Activated B cell treated with CpG ODN at 0.5 μM for 24 hours (primary cell): ENCODE data around the gene F5. TPM values are rescaled to one million over a fixed set of nuclear protein-coding genes. Genes with fewer than 3 reads are reported as not detected.
"Not testable (repeated sequence)": the region's sequence is repeated elsewhere in the genome, so short reads cannot be mapped to it uniquely, and the experiment has no call there.

Experiments used
- ATAC-seq: fragments of 200-7000 bp; cut with Tn5 transposase; one replicate; pipeline ENCODE4 v1.10.0; 2021; ENCODE audit warnings: low read depth, mild to moderate bottlenecking, moderate library complexity
- CTCF ChIA-PET: fragments of 350-600 bp; sonication (Branson Sonifier 250); formaldehyde crosslinking; loops from one replicate; lab custom pipeline; 2021; ENCODE audit warnings: antibody characterized with exemption; lab: Charles Lee
- POLR2A ChIA-PET: fragments of 350-600 bp; sonication (Branson Sonifier 250); formaldehyde crosslinking; loops from one replicate; lab custom pipeline; 2021; ENCODE audit warnings: antibody characterized with exemption; lab: Charles Lee
- DNase-seq: peaks from one replicate; pipeline ENCODE4 v3.0.0; 2022
- H3K27ac Mint-ChIP-seq: one replicate; pipeline ENCODE4 v1.8.0; 2020; ENCODE audit warnings: mixed read lengths
- H3K27me3 Mint-ChIP-seq: one replicate; pipeline ENCODE4 v1.8.0; 2021; ENCODE audit warnings: mixed read lengths
- H3K36me3 Mint-ChIP-seq: one replicate; pipeline ENCODE4 v1.8.0; 2021; ENCODE audit warnings: low read depth, mixed read lengths
- H3K4me1 Mint-ChIP-seq: one replicate; pipeline ENCODE4 v1.8.0; 2021; ENCODE audit warnings: mixed read lengths
- H3K4me3 Mint-ChIP-seq: one replicate; pipeline ENCODE4 v1.8.0; 2020; ENCODE audit warnings: mild to moderate bottlenecking, mixed read lengths
- H3K9me3 Mint-ChIP-seq: one replicate; pipeline ENCODE4 v1.8.0; 2020; ENCODE audit warnings: mixed read lengths
- intact Hi-C: fragments of 100-400 bp; cut with micrococcal nuclease; formaldehyde crosslinking; loops from one replicate; pipeline ENCODE4 v1.15.1; 2024
- total RNA-seq: library from RNA; stranded (reverse); gene quantifications from 2 replicates; pipeline ENCODE4 v1.2.3, GENCODE V29; 2022
- TF ChIP-seq, protein P1 (sequence below): fragments of 200-600 bp; IDR thresholded peaks from one replicate; pipeline ENCODE4 v1.8.0; 2022; ENCODE audit warnings: antibody characterized with exemption, mild to moderate bottlenecking

F5 gene
- total RNA-seq, 1 donor from 2014 or later: 0.67 TPM

DNA sequence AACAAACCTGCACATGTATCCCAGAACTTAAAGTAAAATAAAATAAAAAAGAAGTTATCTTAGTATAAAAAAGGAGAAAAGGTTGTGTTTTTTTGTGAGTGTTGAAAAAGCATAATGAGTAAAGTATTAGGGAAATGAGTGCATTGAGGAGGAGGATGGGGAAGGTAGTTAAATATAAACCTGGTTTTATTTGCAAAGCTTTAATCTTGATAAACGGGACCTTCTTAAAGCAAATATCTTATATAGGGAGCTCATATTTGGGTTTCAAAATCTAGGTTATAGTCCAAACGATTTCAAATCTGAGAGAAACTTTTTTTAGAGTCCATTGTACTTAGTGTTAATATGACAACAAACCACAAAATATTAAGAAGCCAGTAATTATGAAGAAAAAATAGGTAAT, 78.9 kb downstream of the F5 start:
- Mint-ChIP-seq H3K4me1 (peaks cover 7% of the 10 kb centered on the region), H3K27ac (no peak overlapping the region), H3K4me3 (no peak overlapping the region), H3K27me3 (peaks cover 2% of the 10 kb centered on the region), H3K36me3 (no peaks in the 10 kb centered on the region), H3K9me3 (no peaks in the 10 kb centered on the region)
- TF ChIP-seq, protein P1, sequence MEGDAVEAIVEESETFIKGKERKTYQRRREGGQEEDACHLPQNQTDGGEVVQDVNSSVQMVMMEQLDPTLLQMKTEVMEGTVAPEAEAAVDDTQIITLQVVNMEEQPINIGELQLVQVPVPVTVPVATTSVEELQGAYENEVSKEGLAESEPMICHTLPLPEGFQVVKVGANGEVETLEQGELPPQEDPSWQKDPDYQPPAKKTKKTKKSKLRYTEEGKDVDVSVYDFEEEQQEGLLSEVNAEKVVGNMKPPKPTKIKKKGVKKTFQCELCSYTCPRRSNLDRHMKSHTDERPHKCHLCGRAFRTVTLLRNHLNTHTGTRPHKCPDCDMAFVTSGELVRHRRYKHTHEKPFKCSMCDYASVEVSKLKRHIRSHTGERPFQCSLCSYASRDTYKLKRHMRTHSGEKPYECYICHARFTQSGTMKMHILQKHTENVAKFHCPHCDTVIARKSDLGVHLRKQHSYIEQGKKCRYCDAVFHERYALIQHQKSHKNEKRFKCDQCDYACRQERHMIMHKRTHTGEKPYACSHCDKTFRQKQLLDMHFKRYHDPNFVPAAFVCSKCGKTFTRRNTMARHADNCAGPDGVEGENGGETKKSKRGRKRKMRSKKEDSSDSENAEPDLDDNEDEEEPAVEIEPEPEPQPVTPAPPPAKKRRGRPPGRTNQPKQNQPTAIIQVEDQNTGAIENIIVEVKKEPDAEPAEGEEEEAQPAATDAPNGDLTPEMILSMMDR: no peak
- ATAC-seq: no peak
- POLR2A ChIA-PET: no interaction called here
- DNase-seq: no peak
- intact Hi-C loops: no loop called here
- CTCF ChIA-PET: no interaction called here

DNA sequence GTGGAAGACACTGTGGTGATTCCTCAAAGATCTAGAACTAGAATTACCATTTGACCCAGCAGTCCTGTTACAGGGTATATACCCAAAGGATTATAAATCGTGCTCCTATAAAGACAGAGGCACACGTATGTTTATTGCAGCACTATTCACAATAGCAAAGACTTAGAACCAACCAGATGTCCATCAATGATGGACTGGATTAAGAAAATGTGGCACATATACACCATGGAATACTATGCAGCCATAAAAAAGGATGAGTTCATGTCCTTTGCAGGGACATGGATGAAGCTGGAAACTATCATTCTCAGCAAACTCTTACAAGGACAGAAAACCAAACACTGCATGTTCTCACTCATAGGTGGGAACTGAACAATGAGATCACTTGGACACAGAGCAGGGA, 82.7 kb downstream of the F5 start:
- POLR2A ChIA-PET, H3K4me3 Mint-ChIP-seq, H3K9me3 Mint-ChIP-seq, H3K27ac Mint-ChIP-seq, H3K36me3 Mint-ChIP-seq, intact Hi-C loops, CTCF ChIA-PET, ATAC-seq, DNase-seq, H3K4me1 Mint-ChIP-seq: not testable (repeated sequence)
- peaks cover 11% of the 10 kb centered on the region for H3K27me3 Mint-ChIP-seq

GRCh38 chr1:169499807-169500206, 86.5 kb downstream of the F5 start:
- no peak overlapping the region for H3K4me3 Mint-ChIP-seq
- H3K27me3 Mint-ChIP-seq: peaks cover 29% of the 10 kb centered on the region
- no peaks in the 10 kb centered on the region for H3K9me3 Mint-ChIP-seq
- POLR2A ChIA-PET: no interaction called here
- H3K27ac Mint-ChIP-seq: no peak overlapping the region
- no peak for ATAC-seq
- TF ChIP-seq, protein P1: no peak
- CTCF ChIA-PET: no interaction called here
- DNase-seq: no peak
- H3K4me1 Mint-ChIP-seq: no peaks in the 10 kb centered on the region
- intact Hi-C loops: no loop called here
- H3K36me3 Mint-ChIP-seq: no peaks in the 10 kb centered on the region

- TF ChIP-seq, protein P1: no peak
- Mint-ChIP-seq H3K9me3 (no peaks in the 10 kb centered on the region), H3K36me3 (no peaks in the 10 kb centered on the region), H3K4me3 (no peak overlapping the region), H3K4me1 (no peaks in the 10 kb centered on the region), H3K27ac (no peak overlapping the region), H3K27me3 (peaks cover 31% of the 10 kb centered on the region)
- ChIA-PET CTCF (no interaction called here), POLR2A (no interaction called here)
- ATAC-seq (no peak), DNase-seq (no peak)
- intact Hi-C loops: no loop called here
Measured at GRCh38 chr1:169497317-169497716, 89.0 kb downstream of the F5 start.

- no peak for ATAC-seq
- no peaks in the 10 kb centered on the region for H3K36me3 Mint-ChIP-seq
- H3K27ac Mint-ChIP-seq: no peak overlapping the region
- TF ChIP-seq, protein P1: no peak
- ChIA-PET CTCF (no interaction called here), POLR2A (interaction anchor here (0.8 kb wide), 1 partner anchor 10 kb away, joined by 3 read pairs; the partner anchor contains the start of gene SLC19A2)
- H3K27me3 Mint-ChIP-seq: peaks cover 31% of the 10 kb centered on the region
- no peaks in the 10 kb centered on the region for H3K9me3 Mint-ChIP-seq
- no peak for DNase-seq
- no peak overlapping the region for H3K4me3 Mint-ChIP-seq
- intact Hi-C loops: no loop called here
- H3K4me1 Mint-ChIP-seq: no peaks in the 10 kb centered on the region
Measured at GRCh38 chr1:169495916-169496315, 90.4 kb downstream of the F5 start.
